ENCODE data around the gene C11orf87.

Gene C11orf87

DNA sequence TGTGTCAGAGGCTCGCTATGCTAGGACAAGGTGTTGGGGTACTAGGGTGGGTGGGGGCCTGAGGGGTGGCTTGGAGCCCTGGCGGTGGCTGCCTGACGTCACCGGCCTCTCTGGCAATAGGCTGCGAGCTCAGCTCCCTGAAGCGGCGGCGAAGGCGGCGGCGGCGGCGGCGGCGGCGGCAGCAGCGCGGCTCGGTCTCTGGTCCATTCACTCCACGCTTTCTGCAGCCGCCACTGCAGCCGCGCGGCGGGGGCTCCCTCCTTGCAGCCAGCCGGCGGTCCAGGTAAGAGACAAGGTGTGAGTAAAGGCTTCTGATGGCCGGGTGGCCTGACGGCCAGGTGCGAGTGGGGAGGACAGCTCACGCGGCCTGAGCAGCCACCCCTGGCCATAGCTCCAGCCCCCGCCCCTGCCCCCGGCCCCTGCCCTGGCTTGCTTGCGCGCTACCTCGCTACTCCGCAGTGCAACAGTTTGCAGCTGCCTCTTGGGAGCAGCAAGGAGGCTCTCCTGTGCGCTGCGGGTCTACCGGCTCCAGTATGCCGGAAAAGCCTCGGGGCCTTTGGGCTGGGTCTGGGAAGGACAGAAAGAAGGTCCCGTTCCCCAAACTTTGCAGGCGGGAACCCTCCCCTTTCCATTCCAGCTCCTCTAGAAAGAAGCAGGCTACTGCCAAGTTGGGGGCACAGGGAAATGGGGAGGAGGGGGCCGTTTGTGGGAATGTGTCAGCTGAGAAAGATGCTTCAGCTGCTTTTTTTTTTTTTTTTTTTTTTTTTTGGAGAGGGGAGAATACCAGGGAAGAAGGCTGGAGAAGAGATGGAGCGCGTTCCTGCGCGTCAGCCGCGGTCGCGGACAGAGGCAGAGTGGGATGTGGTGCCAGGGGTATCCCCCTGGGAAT is at the start of gene C11orf87:
Gene C11orf87, plus strand, starts transcription at position 210 of the 889 bp plus-strand sequence. CDS start 1,444 bp downstream, outside the sequence.
- DNase-seq (ENCODE audit: low spot score) = no peak

DNA sequence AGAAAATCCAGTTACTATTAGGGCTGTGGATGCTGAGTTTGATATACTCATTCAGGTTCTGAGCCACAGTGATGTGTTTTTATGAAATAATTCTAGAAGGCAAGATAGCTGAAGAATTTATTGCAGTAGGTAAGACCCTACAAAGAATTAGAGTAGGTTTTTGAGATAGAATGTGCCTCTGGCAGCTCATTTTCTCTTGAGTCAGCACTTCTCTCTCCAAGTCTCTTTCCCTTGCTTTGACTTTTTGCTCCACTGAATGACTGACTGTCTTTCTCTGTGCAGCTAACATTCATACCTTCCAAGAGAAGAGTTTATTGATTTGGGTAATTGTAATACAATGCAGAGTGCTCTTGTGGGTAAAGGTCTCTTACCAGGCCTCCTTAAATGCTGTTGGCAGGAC is 48.0 kb upstream of the C11orf87 start:
- no peak for DNase-seq (ENCODE audit: low spot score)

DNA sequence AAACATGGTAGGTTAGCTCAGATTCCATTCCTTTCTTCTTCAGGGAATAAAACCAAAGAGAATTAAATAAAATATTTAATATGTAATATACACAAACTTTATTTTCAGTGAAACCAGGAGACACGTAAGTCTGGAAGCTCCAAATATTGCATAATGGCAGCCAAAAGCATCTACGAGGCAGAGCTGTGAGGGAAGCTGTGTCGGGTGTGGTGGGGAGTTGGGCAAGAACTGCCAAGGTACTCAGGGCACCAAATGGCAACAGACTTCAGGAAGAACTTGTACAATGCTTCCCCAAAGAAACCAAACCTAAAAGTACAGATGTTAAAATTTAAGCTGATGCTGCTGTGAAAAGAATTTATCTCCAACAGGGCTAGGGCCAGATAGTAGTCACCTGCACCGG is 47.5 kb upstream of the C11orf87 start:
- no peak for DNase-seq (ENCODE audit: low spot score)

DNA sequence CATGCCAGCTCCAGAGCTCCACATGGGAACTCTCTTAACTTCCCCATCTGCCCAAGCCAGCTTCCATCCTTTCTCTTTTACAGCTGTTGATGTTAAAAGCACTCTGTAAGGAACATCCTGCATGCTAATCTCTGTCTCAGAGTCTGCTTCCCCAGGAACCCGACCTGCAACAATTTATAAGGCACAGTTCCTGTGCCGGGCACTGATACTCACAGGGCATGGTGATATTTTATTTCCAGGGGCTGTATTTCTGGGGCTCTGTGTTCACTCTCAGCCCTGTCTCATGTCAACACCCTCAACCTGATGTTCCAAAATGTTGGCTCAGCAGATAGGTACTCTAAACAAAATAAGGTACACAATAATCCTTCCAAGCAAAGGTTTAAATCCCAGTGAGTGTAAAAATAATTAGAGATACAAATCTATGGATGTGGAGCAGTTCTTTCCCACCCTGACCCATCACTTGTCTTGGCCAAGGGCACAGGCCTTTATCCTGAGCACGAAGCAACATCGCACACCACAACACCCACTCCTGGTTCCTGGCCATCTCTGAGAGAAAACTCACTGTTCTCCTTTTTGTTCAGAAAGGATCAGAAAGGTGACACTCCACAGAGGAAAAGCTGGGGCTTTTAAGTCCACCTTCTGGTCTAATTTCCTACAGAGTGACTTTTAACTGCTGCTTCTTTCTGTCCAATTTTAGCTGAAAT is 44.8 kb upstream of the C11orf87 start:
- no peak for DNase-seq (ENCODE audit: low spot score)

DNA sequence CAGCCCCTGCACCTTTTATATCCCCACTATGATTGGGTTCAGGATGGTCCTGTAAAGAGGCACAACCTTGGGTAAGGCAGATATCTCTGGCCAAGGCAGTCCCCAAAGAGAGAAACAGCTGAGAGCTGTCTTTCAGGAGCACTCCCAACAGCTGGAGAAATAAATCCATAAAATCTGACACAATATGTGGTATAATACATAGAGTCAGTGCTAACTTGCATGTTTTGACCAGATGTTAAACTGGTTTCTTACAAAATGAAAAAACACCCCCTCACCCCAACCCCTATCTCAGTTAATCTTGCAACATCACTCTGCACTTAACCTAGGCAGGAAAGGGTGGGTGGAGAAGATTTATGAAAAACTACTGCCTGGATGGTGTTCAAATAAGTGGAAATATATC is 44.0 kb upstream of the C11orf87 start:
- no peak for DNase-seq (ENCODE audit: low spot score)

DNA sequence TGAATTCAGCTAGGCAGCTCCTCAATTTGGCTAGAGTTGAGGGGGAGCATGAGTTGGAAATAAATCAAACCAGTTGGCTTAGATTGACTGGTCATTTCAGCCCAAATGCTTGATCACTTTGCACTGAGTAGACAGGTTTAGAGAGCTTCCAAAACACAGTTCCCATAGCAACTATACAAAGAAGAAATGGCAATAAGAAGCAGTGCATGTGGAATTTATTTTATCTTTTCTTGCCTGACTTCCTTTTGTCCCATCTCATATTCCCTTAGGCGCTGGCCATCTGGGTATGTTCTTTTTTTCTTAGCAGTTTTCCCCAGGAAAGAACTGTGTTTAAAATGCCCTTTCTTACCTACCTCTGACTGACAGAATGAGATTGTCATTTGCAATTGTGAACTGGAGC is 38.7 kb upstream of the C11orf87 start:
- no peak for DNase-seq (ENCODE audit: low spot score)

DNA sequence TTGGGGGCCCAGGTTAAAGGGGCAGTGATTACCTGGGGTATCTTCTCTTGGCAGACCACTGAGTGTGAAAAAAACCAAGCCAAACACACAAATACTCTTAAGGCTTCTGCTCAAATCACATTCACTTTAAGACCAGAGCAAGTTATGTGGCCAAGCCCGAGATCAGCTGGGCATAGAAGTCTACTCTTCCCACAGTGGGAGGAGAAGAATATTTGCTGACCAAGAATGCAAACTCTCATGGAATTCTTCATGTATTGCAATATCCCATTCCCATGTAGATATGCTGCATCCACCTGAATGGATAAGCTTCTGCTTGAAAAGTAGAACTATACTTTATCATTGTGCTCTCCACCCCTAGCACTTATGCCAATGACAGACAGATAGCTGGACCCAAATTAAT is 37.1 kb upstream of the C11orf87 start:
- no peak for DNase-seq (ENCODE audit: low spot score)

DNA sequence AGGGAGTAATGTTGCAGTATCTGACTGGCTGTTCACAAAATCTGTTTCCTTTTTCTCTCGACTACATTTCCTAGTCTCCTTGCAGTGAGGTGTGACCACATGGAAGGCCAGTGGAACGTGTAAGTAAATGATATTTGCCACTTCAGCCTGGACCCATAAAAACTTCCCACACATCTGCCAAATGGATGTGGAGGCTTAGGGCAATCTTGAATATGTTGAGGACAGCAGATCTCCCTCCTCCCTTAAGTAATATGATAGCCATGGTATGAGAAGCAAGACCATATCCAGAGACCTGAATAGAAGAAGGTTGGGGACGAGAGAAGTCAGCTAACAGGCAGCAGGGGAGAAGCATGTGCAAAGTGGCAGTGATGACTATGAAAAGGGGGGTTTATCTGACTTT is 33.0 kb upstream of the C11orf87 start:
- DNase-seq (ENCODE audit: low spot score) = no peak

DNA sequence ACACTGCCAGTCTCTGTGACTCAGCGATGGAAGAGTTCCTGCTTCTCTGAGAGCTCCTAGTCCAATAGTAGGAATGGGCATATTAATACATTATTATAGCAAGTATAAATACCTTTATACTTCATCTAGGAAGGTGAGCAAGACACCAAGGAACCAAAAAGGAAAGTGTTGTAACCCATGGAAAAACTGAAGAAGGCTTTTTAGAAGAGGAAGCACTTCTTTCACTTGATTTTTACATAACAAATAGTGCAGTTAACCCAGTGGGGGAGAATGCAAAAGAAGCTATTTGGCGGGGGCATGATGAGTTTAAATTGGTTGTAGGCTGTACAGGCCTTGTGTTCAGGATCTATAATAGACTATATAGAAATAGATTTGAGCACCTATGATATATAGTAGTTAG is 31.2 kb upstream of the C11orf87 start:
- DNase-seq (ENCODE audit: low spot score) = no peak

DNA sequence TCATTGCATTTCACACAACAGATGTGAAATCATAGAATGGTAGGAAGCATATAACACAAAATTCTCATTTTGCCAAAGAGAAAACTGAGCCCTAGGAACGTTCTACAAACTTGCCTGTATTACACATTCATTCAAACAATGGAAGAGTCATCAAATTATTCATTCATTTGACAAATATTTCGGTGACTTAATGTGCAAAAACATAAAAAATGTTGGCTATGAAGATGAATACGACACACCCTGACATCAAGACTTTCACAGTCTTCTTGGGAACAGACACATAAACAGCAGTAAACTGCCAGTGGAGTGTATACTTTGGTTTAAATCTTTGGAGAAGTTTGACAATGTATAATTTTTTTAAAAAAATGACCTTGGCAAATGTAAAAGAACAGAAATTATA is 20.4 kb upstream of the C11orf87 start:
- DNase-seq (ENCODE audit: low spot score) = no peak

DNA sequence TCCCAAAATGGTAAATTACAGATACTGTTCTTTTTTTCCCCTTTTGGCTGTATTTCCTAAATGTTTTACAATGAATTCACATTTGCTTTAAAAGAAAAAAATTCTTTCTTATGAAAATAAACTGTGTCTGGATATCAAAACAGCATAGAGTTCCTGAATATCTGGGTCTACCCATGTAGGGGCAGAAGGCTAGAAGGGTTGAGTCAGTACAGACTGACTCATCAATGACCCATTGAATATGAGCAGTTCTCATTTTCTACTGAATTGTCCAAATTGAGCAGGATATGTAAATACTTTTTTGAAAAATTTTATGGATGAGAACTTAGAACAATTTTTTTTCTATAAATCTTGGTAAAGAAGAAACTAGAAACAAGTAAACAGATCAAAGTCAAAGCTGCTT is 16.3 kb upstream of the C11orf87 start:
- no peak for DNase-seq (ENCODE audit: low spot score)

DNA sequence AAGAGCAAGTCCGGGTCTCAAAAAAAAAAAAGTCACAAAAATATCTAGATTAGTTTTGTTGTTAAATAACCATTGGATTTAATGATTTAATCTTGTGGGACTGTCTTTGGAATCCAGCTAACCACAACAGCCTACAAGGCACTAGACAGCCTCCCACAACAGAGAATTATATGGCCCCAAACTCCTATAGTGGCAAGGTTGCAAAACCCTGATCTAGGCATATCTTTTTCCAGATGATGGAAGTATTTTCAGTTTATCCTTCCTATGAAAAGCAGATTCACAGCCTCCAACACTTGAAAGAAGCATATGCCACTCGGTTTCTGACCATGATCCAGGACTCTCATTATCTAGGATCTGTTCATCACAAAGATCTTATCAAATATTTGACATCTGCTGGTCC is 5.4 kb upstream of the C11orf87 start:
- no peak for DNase-seq (ENCODE audit: low spot score)

DNA sequence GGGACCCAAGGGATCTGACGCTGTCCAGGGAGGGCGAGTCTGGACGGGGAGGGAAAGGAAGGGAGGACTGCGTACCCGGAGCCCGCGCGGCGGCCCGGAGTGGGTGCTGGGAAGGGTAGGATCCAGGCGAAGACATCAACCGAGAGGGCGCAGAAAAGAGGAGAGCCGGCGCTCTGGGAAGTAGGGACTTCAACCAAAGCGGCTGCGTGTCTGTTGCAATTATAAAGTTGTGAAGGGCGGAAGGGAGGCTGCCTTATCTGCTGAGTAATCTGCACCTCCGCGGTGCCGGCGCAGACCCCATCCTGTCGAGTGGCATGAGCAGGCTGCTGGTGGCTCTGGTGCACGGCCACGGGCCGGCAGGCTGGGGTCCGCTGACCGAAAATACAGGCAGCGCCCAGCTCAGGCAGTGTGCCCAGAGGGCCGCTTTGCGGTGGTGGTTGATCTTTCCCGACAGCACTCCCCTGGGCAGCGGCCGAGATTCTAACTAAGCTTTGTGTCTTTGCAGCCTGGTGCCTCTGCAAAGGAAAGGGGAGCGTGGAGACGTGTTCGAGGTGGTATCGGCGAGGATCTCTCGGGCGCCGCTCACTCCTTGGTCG is 978 bp downstream of the C11orf87 start:
- no peak for DNase-seq (ENCODE audit: low spot score)

DNA sequence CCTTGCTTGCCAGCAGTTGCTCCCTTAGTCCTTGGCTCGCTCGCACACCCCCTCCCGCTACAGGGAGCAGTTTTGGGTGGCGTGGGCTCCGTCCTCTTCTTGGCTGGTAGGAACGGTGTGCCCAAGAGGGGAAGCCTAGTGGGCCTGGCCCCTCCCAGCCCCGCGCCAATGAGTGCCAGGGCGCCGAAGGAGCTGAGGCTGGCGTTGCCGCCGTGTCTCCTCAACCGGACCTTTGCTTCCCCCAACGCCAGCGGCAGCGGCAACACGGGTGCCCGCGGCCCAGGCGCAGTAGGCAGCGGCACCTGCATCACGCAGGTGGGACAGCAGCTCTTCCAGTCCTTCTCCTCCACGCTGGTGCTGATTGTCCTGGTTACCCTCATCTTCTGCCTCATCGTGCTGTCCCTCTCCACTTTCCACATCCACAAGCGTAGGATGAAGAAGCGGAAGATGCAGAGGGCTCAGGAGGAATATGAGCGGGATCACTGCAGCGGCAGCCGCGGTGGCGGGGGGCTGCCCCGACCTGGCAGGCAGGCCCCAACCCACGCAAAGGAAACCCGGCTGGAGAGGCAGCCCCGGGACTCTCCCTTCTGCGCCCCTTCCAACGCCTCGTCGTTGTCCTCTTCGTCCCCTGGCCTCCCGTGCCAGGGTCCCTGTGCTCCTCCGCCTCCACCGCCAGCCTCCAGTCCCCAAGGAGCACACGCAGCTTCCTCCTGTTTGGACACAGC is 1.6 kb downstream of the C11orf87 start:
- DNase-seq (ENCODE audit: low spot score) = no peak

DNA sequence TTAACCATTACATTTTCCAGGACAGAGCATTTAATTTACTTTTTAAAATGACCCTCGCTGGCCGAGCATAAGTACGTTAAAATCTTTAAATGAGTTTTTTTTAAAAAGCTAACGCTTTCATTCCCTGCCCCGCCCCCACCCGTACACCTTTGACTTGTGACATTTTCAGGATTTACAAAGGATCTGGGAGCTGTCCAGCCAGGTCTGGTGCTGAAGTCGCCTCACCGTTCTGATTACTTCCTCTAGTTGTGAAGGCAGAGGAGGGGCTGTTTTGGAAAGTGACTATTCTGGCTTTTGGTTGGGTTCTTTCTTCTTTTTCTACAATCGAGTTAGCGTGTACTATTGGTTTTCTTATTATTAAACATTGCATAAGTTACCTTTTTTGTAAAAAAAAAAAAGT is 2.9 kb downstream of the C11orf87 start:
- DNase-seq (ENCODE audit: low spot score) = peak; percentile 13

DNA sequence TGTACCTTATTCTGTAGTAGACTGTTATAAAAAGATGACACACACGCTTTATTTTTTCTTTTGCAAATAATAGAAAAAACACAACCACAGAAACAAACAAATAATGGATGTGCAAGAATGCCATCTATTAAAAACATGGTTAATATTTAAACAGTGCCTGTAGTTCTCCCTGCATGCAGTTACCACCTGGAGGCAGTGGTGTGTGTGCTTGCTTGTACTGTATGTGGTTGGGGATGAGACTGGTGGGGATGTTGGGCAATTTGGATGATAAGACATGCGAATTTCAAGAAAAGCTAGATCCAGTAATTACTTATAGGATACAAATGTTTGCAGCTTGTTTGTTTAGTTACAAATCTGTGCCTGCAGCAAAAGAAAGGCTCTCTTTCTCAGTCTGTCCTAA is 3.6 kb downstream of the C11orf87 start:
- DNase-seq (ENCODE audit: low spot score) = no peak

DNA sequence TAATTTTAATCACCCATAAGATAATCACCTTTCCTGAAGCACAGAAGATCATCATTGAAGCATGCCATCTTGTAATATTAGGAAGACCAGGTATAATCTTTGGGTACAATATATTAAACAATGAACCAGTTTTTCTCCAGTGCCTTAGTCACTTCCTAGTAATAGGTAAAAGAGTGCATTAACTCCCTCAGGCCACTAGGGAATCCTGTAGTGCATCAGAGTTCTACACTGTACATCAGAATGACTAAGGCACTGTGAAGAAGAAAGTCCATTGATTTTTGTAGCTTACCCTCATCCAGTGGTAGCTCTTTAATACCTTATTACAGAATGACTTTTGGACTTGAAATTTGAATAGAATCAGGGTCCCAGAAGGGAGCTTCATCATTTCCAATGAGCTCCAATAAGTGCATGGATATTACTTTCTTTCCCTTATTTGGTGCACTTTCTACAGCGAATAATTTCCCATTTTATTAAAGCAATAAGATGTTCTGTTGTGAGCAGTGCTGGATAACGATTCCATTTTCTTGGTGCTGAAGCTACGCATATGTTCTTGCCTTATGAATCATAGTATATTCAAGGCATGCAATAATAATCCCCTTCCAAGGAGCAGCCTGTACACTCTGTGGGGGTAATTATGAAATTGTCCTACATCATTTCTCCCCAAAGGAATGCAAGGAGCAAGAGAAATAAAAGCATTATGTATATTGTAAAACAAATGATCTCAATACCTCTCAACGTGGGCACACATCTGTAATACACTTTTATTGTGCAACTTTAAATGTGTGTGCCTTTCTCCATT is 4.7 kb downstream of the C11orf87 start:
- no peak for DNase-seq (ENCODE audit: low spot score)

DNA sequence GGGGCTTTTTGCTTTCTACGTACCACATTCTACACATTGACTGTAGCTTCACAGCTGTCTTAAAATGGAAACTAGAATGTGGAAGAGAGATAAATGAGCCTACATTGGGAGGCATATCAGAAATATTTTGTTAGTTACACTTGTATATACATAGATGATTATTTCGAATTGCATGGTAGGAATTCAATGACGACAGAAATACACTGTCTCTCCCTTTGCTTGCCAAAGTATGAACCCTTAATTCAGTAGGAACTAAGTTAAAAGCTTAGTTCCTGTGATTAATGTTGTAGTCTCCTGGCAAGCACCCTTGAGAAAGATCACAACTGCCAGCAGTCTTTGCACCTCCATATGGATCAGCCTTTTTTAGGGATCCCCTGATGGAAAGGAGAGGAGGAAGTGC is 10.1 kb downstream of the C11orf87 start:
- DNase-seq (ENCODE audit: low spot score) = no peak

DNA sequence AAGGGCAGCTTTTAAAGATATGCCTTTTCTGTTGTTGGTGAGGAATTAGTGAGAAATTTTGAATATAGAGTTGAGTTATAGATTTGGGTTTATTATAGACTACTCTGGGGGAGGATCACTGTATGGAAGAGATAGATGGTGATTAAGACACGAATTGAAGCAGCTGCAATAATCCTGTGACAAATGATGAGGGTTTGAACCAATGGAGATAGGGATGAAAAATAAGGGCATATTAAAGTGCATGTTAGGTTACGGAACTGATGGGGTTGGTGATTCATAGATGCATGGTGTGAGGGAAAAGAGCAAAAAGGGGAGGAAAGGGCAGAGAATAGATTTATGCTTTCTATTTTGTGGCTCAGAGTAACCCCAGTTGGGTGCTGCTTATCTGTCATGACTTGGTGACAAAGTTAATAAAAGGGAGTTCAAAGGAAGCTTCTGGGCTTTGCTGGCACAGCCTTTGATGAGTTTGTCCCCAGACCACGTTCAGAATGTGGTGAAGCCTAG is 11.8 kb downstream of the C11orf87 start:
- no peak for DNase-seq (ENCODE audit: low spot score)

DNA sequence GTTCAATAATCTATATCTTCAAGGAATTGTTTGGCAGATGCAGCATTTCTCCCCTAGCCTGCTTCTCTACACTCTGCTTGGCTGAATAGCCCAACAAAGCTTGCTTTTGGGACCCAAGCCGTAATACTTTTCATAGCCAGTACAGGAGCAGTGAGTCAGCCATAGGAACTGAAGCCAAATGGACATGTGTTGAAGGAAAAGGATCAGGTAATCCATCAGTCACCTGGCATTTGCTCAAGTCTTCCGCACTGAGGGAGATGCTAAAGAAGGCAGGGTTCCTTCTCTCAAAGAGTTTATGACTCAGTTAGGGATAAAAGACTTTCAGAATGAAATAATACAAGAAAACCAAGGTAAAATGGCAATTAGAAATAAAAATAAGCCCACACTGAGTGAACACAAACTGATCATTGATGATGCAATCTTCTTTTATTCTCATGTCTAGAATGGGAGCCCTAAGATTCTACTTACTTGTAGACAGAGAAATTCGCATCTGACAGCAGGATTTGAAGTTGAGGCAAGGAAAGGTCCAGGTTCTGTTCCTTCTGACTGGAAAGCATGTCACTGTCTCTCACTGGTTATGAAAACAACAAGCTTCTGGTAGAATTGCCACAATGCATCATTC is 13.2 kb downstream of the C11orf87 start:
- no peak for DNase-seq (ENCODE audit: low spot score)

DNA sequence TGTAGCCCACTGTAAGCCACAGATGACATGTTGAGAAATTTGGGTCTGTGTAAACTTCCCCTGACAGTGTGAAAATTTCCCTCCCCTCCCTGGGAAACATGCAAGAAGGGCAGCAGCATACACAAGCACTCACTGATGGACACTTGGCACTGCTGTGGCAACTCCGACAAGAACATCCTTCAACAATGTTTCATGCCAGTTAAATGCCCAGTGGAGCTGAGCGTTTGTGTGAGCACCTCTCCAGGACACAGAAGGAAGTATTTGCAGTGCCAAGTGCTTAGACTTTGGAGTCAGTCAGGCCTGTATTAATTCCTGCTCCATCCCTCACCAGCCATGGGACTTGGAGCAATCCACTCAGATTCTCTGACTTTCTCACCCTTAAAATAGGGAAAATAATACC is 17.7 kb downstream of the C11orf87 start:
- DNase-seq (ENCODE audit: low spot score) = no peak
